GM12873 (cell line): ENCODE data around the gene CABYR.

Source experiments
- TF ChIP-seq, protein P1 (sequence below): IDR thresholded peaks from 2 replicates; pipeline ENCODE4 v1.5.1; 2012; ENCODE audit warnings: low read depth, mild to moderate bottlenecking, moderate library complexity, low read length, control low read depth; ENCODE audit not compliant: insufficient read depth; ENCODE audit errors: missing control alignments

Gene CABYR

GRCh38 chr18:24181806-24182205 is 42.9 kb downstream of the CABYR start:
- TF ChIP-seq, protein P1, sequence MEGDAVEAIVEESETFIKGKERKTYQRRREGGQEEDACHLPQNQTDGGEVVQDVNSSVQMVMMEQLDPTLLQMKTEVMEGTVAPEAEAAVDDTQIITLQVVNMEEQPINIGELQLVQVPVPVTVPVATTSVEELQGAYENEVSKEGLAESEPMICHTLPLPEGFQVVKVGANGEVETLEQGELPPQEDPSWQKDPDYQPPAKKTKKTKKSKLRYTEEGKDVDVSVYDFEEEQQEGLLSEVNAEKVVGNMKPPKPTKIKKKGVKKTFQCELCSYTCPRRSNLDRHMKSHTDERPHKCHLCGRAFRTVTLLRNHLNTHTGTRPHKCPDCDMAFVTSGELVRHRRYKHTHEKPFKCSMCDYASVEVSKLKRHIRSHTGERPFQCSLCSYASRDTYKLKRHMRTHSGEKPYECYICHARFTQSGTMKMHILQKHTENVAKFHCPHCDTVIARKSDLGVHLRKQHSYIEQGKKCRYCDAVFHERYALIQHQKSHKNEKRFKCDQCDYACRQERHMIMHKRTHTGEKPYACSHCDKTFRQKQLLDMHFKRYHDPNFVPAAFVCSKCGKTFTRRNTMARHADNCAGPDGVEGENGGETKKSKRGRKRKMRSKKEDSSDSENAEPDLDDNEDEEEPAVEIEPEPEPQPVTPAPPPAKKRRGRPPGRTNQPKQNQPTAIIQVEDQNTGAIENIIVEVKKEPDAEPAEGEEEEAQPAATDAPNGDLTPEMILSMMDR, result no peak

DNA sequence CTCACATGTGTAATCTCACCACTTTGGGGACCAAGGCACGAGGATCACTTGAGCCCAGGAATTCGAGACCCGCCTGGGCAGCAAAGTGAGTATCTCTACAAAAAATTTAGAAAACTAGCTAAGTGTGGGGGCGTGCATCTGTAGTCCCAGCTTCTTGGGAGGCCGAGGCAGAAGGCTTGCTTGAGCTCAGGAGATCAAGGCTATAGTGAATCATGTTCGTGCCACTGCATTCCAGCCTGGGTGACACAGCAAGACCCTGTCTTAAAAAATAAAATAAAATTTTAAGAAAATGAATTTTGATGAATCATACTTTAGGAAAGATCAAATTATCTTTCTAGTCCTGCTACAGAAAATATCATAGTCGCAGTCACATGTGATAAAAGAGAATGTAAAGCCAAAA is 46.9 kb downstream of the CABYR start:
- TF ChIP-seq, protein P1, result no peak

DNA sequence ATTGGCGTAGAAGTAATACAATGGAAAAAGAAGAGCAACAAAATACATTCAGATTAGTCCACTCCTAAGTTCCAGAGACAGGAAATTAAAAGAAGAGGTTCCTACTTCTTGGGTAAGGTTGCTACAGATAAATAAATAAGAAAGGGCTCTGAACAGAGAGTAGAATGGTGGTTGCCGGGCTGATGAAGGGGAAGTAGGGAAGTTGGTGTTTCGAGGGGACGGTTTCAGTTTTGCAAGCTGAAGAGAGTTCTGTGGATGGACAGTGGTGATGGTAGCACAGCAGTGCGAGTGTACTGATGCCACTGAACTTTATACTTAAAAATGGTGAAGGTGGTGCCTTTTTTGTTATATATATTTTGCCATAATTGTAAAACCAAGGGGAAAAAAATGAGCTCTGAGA is 48.2 kb downstream of the CABYR start:
- TF ChIP-seq, protein P1, result no peak

- TF ChIP-seq, protein P1, result no peak
These were observed 48.8 kb downstream of the CABYR start for GRCh38 chr18:24187689-24188088.

DNA sequence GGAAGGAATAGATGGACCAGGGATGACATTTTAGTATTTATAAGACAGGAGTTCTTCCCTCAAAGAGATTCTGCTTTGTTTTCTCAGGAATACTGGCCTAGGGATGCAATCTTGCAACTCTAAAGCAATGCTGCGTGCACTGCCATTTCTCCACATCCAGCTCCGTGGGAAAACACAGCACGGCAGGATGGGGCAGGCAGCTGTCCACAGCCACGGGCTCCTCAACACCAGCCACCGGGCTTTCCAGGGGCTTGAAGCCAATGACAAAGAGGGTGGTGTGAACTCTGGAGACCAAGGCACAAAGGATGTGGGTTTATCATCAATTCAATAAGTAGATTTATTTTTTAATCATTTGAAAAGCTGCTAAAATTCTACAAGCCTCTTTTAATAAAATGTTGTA is 49.3 kb downstream of the CABYR start:
- TF ChIP-seq, protein P1, result no peak

GRCh38 chr18:24189007-24189528 is 50.2 kb downstream of the CABYR start:
- TF ChIP-seq, protein P1, result no peak

DNA sequence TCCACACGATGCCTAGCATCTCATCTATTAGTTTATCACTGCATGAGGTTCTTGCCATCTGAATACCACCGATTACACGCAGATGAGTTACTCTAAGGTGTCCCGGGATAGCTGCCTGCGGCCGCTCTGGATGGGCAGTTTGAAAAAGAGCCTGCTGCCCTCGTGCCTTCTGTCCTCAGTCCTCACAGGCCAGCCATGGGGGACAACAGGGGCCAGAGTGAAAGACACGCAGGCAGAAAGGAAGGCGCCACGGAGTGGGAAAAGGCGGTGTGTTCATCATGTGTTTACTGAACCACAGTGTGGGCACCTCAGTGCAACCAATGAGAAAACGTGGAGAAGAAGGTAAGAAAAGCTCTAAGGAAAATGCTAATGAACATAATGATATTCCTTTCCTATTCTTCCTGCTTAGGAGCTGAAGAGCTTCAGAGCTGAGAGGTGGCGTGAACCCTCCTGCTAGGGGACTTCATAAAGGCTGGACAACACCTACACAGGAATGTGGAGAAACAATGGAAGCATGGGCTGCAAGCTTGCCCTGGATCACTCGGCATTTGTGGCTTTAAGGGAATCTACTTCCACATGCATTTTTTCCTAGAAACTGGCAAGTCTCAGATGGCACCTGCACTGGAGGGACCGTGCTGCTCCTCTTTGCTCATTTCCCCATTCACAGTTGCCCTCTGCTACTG is 50.9 kb downstream of the CABYR start:
- TF ChIP-seq, protein P1, result no peak
